Thyroid gland (tissue), 4 donors: ENCODE measurements around the gene CCDC152. TPM values are rescaled to one million over a fixed set of nuclear protein-coding genes. Genes with fewer than 3 reads are reported as not detected.

Source experiments
- DNase-seq, 2 donors: peaks; one replicate each; pipeline ENCODE4 v3.0.0-alpha.2; 2019
- H3K27ac ChIP-seq, 3 donors: fragments of 200-600 bp; sonication (generic); 1 replicate in 2 of 3; 2 replicates in 1 of 3; pipeline ENCODE4 v1.5.1; 2016 to 2019; ENCODE audit warnings: mild to moderate bottlenecking in 1 of 3, moderate library complexity in 1 of 3
- H3K27me3 ChIP-seq: fragments of 200-600 bp; sonication (generic); one replicate; pipeline ENCODE4 v1.5.1; 2019
- H3K36me3 ChIP-seq, 2 donors: fragments of 200-600 bp; sonication (generic); one replicate each; pipeline ENCODE4 v1.5.1; 2016 to 2019
- H3K4me1 ChIP-seq, 2 donors: fragments of 200-600 bp; sonication (generic); one replicate each; pipeline ENCODE4 v1.5.1; 2017 to 2019
- H3K4me3 ChIP-seq, 3 donors: fragments of 200-600 bp; sonication (generic); replicated peaks in 1 of 3; 1 replicate in 2 of 3; 2 replicates in 1 of 3; pipeline ENCODE4 v1.5.1; 2016; ENCODE audit warnings: mild to moderate bottlenecking in 1 of 3
- H3K9me3 ChIP-seq: fragments of 200-600 bp; sonication (generic); one replicate; pipeline ENCODE4 v1.5.1; 2017
- POLR2A ChIP-seq, 2 donors: fragments of 450-650 bp; IDR thresholded peaks; one replicate each; pipeline ENCODE4 v1.6.1; 2017; ENCODE audit warnings: antibody characterized with exemption in 2 of 2, mild to moderate bottlenecking in 2 of 2, moderate library complexity in 1 of 2
- WGBS, 2 donors: methylation state at CpG; one replicate each; pipeline ENCODE4 v1.1.5; 2017; 5-methylcytosine and 5-hydroxymethylcytosine counted together
- intact Hi-C: fragments of 100-400 bp; cut with DNase I; formaldehyde crosslinking; loops from one replicate; pipeline ENCODE4 v1.15.1; 2023
- total RNA-seq, 4 donors: library from RNA; depleted of rRNA; stranded (reverse); fragments of >200 nt; gene quantifications; one replicate each; pipeline ENCODE4 v1.2.3, GENCODE V29; 2016
- TF ChIP-seq, protein P1 (sequence below), 6 experiments: fragments of 200-600 bp in 3 of 6; fragments of 450-650 bp in 3 of 6; sonication (generic) in 3 of 6; IDR thresholded peaks; one replicate each; pipeline ENCODE4 v1.5.1; 2016 to 2019; ENCODE audit warnings: antibody characterized with exemption in 6 of 6, mild to moderate bottlenecking in 2 of 6, inconsistent platforms in 1 of 6, moderate library complexity in 1 of 6

CCDC152 gene
- total RNA-seq, 4 donors from 2014 or later: 0.94 to 2.5 (median 1.7) TPM

DNA sequence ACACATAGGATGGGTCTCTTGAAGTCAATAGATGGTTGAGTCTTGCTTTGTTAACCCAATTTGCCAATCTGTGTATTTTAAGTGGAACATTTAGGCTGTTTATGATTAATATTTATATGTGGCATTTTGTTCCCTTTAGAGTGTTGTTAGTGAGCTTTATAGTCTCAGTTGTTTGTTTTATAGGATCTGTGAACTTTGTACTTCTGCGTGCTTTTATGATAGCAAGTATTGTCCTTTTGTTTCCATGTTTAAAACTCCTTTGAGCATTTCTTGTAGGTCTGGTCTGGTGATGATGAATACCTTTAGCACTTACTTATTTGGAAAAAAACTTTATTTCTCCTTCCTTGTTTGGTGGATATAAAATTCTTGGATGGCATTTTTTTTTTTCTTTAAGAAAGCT, 31.2 kb downstream of the CCDC152 start:
- 98 to 100% methylated on average over 1 of the region's 1 CpG for WGBS, 2 donors
- Histone ChIP-seq H3K4me3 (no peak overlapping the region), H3K9me3 (no peaks in the 10 kb centered on the region), H3K36me3 (no peaks in the 10 kb centered on the region), H3K27ac (no peak overlapping the region), H3K27me3 (no peaks in the 10 kb centered on the region), H3K4me1 (no peaks in the 10 kb centered on the region)
- DNase-seq: no peak
- TF ChIP-seq POLR2A (IDR thresholded peaks at IDR 0.05): no peak
- TF ChIP-seq, protein P1, sequence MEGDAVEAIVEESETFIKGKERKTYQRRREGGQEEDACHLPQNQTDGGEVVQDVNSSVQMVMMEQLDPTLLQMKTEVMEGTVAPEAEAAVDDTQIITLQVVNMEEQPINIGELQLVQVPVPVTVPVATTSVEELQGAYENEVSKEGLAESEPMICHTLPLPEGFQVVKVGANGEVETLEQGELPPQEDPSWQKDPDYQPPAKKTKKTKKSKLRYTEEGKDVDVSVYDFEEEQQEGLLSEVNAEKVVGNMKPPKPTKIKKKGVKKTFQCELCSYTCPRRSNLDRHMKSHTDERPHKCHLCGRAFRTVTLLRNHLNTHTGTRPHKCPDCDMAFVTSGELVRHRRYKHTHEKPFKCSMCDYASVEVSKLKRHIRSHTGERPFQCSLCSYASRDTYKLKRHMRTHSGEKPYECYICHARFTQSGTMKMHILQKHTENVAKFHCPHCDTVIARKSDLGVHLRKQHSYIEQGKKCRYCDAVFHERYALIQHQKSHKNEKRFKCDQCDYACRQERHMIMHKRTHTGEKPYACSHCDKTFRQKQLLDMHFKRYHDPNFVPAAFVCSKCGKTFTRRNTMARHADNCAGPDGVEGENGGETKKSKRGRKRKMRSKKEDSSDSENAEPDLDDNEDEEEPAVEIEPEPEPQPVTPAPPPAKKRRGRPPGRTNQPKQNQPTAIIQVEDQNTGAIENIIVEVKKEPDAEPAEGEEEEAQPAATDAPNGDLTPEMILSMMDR (IDR thresholded peaks at IDR 0.05): no peak
- intact Hi-C loops: no loop called here

GRCh38 chr5:42791151-42791550, 34.5 kb downstream of the CCDC152 start:
- H3K4me3 ChIP-seq: no peak overlapping the region
- no peak for DNase-seq
- no peak overlapping the region for H3K27ac ChIP-seq
- no peaks in the 10 kb centered on the region for H3K36me3 ChIP-seq
- no peaks in the 10 kb centered on the region for H3K27me3 ChIP-seq
- no peaks in the 10 kb centered on the region for H3K4me1 ChIP-seq
- no peak for TF ChIP-seq POLR2A (IDR thresholded peaks at IDR 0.05)
- TF ChIP-seq, protein P1 (IDR thresholded peaks at IDR 0.05): no peak
- H3K9me3 ChIP-seq: peaks cover 4% of the 10 kb centered on the region
- intact Hi-C loops: no loop called here

DNA sequence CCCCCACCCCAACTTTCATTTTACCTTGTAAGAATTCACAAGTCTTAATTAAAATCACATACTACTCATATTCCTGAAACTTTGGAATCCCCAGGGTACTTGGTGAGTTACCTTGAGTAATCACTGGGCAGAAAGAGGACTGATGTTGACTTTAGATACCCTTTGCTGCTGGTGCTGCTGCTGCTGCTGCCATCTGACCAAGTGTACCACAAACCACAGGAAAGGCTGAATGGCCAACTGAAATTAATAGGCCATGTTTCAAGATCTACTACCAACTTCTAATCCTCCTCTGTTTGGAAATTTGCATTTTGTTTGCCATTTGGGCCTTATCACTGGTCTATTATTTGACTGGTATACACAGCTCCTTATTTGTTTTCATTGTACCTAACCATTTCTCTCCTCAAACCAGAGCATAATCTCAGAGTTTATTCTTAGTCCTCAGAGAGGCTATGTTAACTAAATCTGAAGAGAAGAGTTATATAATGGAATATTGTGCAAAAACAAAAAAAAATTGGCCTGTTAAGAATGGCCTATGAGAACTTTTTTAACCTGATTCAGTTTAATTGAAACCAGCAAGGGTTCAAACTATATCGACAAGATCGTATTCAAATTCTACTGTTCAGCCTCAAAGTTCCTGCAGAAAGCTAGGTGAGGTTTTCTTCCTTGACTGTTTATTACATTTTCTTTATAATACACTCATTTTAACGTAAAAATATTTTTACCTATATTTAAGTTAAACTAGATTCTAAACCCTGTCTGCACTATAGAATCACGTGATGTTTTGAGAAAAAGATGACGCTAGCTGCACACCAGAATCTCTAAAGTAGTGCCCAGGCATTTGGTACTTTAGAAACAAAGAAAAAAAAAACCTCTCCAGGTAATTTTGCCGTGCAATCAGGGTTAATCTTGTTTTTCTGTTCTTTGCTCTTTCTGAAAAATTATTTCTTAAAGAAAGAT, 41.9 kb downstream of the CCDC152 start:
- no peak for TF ChIP-seq POLR2A (IDR thresholded peaks at IDR 0.05)
- TF ChIP-seq, protein P1 (IDR thresholded peaks at IDR 0.05): no peak
- no peaks in the 10 kb centered on the region for H3K27me3 ChIP-seq
- no peaks in the 10 kb centered on the region for H3K4me1 ChIP-seq
- WGBS, 2 donors: 91 to 95% methylated on average over 6 of the region's 6 CpGs
- H3K4me3 ChIP-seq: no peak overlapping the region
- DNase-seq: no peak
- intact Hi-C loops: no loop called here
- peaks cover under 1% of the 10 kb centered on the region for H3K9me3 ChIP-seq
- H3K36me3 ChIP-seq: peaks cover 20 to 24% of the 10 kb centered on the region in 2 donors
- H3K27ac ChIP-seq: no peak overlapping the region

DNA sequence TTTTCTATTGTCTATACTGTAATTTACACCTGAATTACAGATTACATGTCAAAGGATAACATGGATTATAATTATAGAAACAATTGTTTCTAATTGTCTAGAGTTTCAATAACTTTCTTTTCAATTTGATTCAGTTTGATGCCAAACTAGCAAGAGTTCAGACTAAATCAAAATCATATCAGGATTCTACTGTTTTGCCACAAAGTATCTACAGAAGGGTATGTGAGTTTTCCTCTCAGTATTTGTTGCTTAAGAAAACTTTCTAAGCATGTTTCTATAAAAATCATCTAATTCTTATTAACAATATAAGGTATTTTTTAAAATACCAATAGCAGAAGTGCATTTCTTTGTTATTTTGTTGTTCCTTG, 42.6 kb downstream of the CCDC152 start:
- peaks cover 24 to 27% of the 10 kb centered on the region in 2 donors for H3K36me3 ChIP-seq
- no peaks in the 10 kb centered on the region for H3K9me3 ChIP-seq
- intact Hi-C loops: no loop called here
- no peak overlapping the region for H3K4me3 ChIP-seq
- no peak overlapping the region for H3K27ac ChIP-seq
- no peak for DNase-seq
- no peaks in the 10 kb centered on the region for H3K27me3 ChIP-seq
- TF ChIP-seq POLR2A (IDR thresholded peaks at IDR 0.05): no peak
- TF ChIP-seq, protein P1 (IDR thresholded peaks at IDR 0.05): no peak
- H3K4me1 ChIP-seq: no peaks in the 10 kb centered on the region

DNA sequence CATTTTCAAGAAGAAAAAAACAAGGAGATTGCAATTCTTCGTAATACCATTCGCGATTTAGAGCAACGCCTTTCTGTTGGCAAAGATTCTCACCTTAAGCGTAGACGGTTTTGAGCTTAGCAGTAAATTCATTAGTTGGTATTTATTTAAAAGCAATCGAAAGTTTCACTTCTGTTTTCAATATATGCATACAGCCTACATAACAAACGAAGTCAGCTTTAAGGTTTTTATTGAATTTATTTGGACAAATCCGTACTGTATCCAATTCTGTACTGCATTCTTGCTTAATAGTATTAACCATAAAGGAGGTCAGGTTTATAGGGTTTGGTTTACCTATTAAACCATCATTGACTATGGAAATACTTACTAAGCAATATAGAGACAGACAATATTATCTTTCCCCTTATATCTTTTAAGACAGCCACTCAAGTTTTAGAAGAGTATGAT, 43.1 kb downstream of the CCDC152 start:
- Histone ChIP-seq H3K27ac (no peak overlapping the region), H3K9me3 (no peaks in the 10 kb centered on the region), H3K4me1 (no peaks in the 10 kb centered on the region), H3K27me3 (no peaks in the 10 kb centered on the region), H3K4me3 (no peak overlapping the region), H3K36me3 (peaks cover 24 to 27% of the 10 kb centered on the region in 2 donors)
- no peak for TF ChIP-seq POLR2A (IDR thresholded peaks at IDR 0.05)
- TF ChIP-seq, protein P1 (IDR thresholded peaks at IDR 0.05): no peak
- WGBS, 2 donors: 95% methylated on average over 9 of the region's 9 CpGs
- DNase-seq: no peak
- intact Hi-C loops: no loop called here
